Stomach (tissue), 9 donors: ENCODE measurements around the gene FSTL5. TPM values are rescaled to one million over a fixed set of nuclear protein-coding genes. Genes with fewer than 3 reads are reported as not detected.

Experiments
- DNase-seq, 2 donors: peaks; one replicate each; pipeline versions ENCODE4 v3.0.0 to v3.0.0-alpha.2; 2013 to 2019
- H3K27ac ChIP-seq, 5 donors: fragments of 200-600 bp in 4 of 5; sonication (generic) in 4 of 5; one replicate each; pipeline ENCODE4 v1.5.1; 2013 to 2019; ENCODE audit warnings: mild to moderate bottlenecking in 1 of 5, moderate library complexity in 1 of 5
- H3K27me3 ChIP-seq, 3 donors: fragments of 200-600 bp; sonication (generic); one replicate each; pipeline ENCODE4 v1.5.1; 2017 to 2019; ENCODE audit warnings: mixed run types in 1 of 3
- H3K36me3 ChIP-seq, 4 donors: fragments of 200-600 bp; sonication (generic); 1 replicate in 3 of 4; 2 replicates in 1 of 4; pipeline ENCODE4 v1.5.1; 2016 to 2019
- H3K4me1 ChIP-seq, 4 donors: fragments of 200-600 bp; sonication (generic); one replicate each; pipeline ENCODE4 v1.5.1; 2016 to 2019
- H3K4me3 ChIP-seq, 4 donors: fragments of 200-600 bp; sonication (generic) in 3 of 4; one replicate each; pipeline ENCODE4 v1.5.1; 2016 to 2019; ENCODE audit warnings: mild to moderate bottlenecking in 1 of 4
- H3K9me3 ChIP-seq, 4 donors: fragments of 200-600 bp; sonication (generic); one replicate each; pipeline ENCODE4 v1.5.1; 2016 to 2019
- EP300 ChIP-seq: sonication (generic); formaldehyde crosslinking; IDR thresholded peaks from one replicate; pipeline ENCODE4 v1.6.1; 2017; ENCODE audit warnings: antibody characterized with exemption
- POLR2A ChIP-seq, 4 donors: fragments of 450-650 bp; IDR thresholded peaks; one replicate each; pipeline ENCODE4 v1.6.1; 2016; ENCODE audit warnings: antibody characterized with exemption in 4 of 4, control low read depth in 2 of 4, mild to moderate bottlenecking in 1 of 4, moderate library complexity in 1 of 4
- POLR2AphosphoS5 ChIP-seq, 3 donors: sonication (generic); formaldehyde crosslinking; IDR thresholded peaks; one replicate each; pipeline ENCODE4 v1.6.1; 2016; ENCODE audit warnings: antibody characterized with exemption in 3 of 3
- WGBS, 5 donors: extraction: QIAGEN DNeasy Blood & Tissue Kit in 3 of 5; methylation state at CpG; one replicate each; pipeline versions ENCODE4 v1.1.5 to v1.1.7; 2013 to 2018; 5-methylcytosine and 5-hydroxymethylcytosine counted together
- intact Hi-C: fragments of 100-400 bp; cut with DNase I; formaldehyde crosslinking; loops from one replicate; pipeline ENCODE4 v1.15.1; 2023; ENCODE audit warnings: low total_unique reads
- polyA plus RNA-seq, 3 donors: library from polyadenylated mRNA; stranded (reverse); fragments of 200-250 nt; gene quantifications; one replicate each; pipeline ENCODE4 v1.2.3, GENCODE V29; 2013
- total RNA-seq, 5 donors: library from RNA; depleted of rRNA; stranded (reverse); fragments of >200 nt; gene quantifications; one replicate each; pipeline versions ENCODE4 v1.1.0 to v1.2.3, GENCODE V29; 2014 to 2016
- TF ChIP-seq, protein P1 (sequence below), 7 experiments: fragments of 450-650 bp in 4 of 7; fragments of 200-600 bp in 3 of 7; sonication (generic) in 3 of 7; IDR thresholded peaks; one replicate each; pipeline ENCODE4 v1.5.1; 2016 to 2019; ENCODE audit warnings: antibody characterized with exemption in 7 of 7, control low read depth in 2 of 7, mild to moderate bottlenecking in 1 of 7
- donor health status: healthy with polysubstance abuse.
- donor health status: Bipolar disorder and iron deficiency.
- donor health status: healthy.

Gene FSTL5
- total and polyA plus RNA-seq, 8 donors: 4.6 TPM; not detected in 7

DNA sequence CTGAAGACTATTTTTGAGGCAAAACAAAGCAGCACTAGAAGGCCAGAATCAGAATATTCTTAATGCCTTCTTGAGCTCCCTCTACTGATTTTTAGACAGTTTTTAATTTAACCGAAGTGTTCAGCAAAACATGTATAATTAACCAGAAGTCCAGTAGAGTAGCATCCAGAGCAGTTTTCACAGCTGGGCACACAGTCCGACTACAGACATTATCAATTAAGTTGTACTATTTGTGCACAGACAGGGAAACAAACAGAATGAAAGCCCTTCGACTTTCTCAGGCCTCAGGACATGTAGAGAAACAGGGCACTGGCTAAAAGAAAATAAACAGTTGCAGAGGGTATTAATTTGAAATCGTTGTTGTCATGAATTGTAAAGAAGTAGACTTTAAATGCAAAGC lies 11.9 kb downstream of the FSTL5 start:
- Histone ChIP-seq H3K4me1 (no peaks in the 10 kb centered on the region), H3K27ac (no peak overlapping the region), H3K4me3 (no peak overlapping the region), H3K27me3 (no peaks in the 10 kb centered on the region), H3K36me3 (no peaks in the 10 kb centered on the region), H3K9me3 (no peaks in the 10 kb centered on the region)
- DNase-seq: no peak
- intact Hi-C loops: no loop called here
- WGBS, 5 donors: 27 to 35% (median 31%) methylated on average over 4 of the region's 4 CpGs
- TF ChIP-seq POLR2A (IDR thresholded peaks at IDR 0.05) (no peak), POLR2AphosphoS5 (IDR thresholded peaks at IDR 0.05) (no peak), EP300 (no peak)
- TF ChIP-seq, protein P1, sequence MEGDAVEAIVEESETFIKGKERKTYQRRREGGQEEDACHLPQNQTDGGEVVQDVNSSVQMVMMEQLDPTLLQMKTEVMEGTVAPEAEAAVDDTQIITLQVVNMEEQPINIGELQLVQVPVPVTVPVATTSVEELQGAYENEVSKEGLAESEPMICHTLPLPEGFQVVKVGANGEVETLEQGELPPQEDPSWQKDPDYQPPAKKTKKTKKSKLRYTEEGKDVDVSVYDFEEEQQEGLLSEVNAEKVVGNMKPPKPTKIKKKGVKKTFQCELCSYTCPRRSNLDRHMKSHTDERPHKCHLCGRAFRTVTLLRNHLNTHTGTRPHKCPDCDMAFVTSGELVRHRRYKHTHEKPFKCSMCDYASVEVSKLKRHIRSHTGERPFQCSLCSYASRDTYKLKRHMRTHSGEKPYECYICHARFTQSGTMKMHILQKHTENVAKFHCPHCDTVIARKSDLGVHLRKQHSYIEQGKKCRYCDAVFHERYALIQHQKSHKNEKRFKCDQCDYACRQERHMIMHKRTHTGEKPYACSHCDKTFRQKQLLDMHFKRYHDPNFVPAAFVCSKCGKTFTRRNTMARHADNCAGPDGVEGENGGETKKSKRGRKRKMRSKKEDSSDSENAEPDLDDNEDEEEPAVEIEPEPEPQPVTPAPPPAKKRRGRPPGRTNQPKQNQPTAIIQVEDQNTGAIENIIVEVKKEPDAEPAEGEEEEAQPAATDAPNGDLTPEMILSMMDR (IDR thresholded peaks at IDR 0.05): no peak

DNA sequence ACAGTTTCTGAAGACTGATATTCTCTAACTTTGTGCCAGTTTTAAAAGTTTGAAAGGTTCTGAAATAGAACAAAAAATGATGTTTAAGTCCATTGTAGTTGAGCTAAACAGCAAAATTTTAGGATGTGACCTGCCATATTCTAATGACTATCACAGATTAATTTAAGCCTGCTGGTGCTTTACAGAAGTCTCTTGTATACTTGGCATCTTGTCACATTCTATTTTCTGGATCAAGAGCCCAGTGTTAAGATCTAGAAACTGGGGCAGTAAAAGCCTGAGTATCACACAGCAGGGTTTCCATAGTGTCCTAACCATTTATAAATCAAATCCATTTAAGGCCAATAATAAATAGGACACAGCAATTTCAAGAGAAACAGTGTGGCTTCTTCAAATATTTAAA lies 12.4 kb downstream of the FSTL5 start:
- H3K27ac ChIP-seq: no peak overlapping the region
- TF ChIP-seq POLR2AphosphoS5 (IDR thresholded peaks at IDR 0.05): no peak
- no peak for TF ChIP-seq EP300
- TF ChIP-seq POLR2A (IDR thresholded peaks at IDR 0.05): no peak
- TF ChIP-seq, protein P1 (IDR thresholded peaks at IDR 0.05): no peak
- H3K36me3 ChIP-seq: no peaks in the 10 kb centered on the region
- intact Hi-C loops: no loop called here
- H3K4me3 ChIP-seq: no peak overlapping the region
- no peaks in the 10 kb centered on the region for H3K9me3 ChIP-seq
- DNase-seq: no peak
- H3K27me3 ChIP-seq: no peaks in the 10 kb centered on the region
- no peaks in the 10 kb centered on the region for H3K4me1 ChIP-seq

DNA sequence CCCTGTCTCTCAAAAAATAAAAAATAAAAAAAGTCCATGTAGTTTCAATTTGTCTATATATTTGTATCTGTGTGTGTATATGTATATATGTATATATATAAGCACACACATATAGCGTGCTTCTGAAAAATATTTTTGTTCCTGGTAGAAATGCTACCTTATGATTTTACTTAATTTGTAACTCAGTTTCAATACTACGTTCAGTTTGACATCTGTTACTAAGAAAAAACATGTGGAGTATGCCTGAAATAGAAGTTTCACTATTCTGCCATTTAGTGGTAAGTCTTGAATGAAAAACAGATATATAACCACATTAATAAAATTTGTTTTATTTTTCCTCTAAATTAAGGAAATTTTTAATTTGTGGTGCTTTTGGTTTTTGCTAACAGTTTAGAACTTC lies 14.2 kb downstream of the FSTL5 start:
- Histone ChIP-seq H3K27me3 (no peaks in the 10 kb centered on the region), H3K4me1 (no peaks in the 10 kb centered on the region), H3K36me3 (no peaks in the 10 kb centered on the region), H3K27ac (no peak overlapping the region), H3K9me3 (no peaks in the 10 kb centered on the region), H3K4me3 (no peak overlapping the region)
- TF ChIP-seq POLR2A (IDR thresholded peaks at IDR 0.05) (no peak), POLR2AphosphoS5 (IDR thresholded peaks at IDR 0.05) (no peak)
- 71 to 79% (median 76%) methylated on average over 2 of the region's 2 CpGs for WGBS, 5 donors
- intact Hi-C loops: no loop called here
- DNase-seq: no peak

DNA sequence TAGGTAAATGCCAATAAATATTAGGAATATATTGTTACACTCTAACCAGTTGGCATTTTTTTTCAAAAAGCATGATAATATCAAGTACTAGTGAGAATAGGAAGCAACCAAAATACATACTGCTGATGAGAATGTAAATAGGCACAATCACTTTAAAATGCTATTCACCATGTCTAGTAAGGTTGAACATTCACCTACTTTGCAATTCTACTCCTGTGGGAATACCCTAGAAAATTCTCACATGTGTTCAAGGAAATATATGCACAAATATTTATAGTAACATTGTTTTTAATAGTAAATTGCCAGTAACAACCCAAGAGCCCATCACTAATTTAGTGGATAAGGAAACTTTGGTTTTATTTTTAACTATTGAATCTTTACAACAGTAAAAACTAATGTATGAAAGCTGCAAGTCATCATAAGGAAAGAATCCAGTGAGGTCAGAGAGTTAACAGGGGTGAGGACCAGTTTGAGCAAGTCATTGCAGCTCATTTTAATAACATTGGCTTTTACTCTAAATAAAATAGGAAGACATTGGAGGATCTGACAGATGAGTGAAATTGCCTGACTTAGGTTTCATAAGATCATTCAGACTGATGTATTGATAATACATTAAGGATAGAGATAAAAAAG lies 23.6 kb downstream of the FSTL5 start:
- no peak for TF ChIP-seq EP300
- no peak for TF ChIP-seq POLR2AphosphoS5 (IDR thresholded peaks at IDR 0.05)
- TF ChIP-seq, protein P1 (IDR thresholded peaks at IDR 0.05): no peak
- TF ChIP-seq POLR2A (IDR thresholded peaks at IDR 0.05): no peak

DNA sequence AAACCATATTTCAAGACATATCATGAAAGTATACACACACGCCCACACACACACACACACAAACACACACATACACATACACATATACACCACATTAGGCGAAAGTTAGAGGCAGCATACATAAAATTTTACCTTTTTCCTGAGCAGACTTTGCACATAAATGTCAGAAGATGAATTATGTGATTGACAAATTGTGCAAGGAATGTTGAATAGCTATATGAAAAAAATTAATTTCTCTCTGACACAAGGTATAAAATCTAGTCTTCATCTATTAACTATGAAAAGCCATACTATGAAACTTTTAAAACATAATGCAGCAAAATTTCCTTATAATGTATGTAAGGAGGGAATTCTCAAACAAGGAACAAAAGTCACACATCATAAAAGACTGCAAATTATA lies 24.4 kb downstream of the FSTL5 start:
- Histone ChIP-seq H3K4me3 (no peak overlapping the region), H3K9me3 (no peaks in the 10 kb centered on the region), H3K27ac (no peak overlapping the region), H3K27me3 (no peaks in the 10 kb centered on the region), H3K4me1 (no peaks in the 10 kb centered on the region), H3K36me3 (no peaks in the 10 kb centered on the region)
- no peak for DNase-seq
- TF ChIP-seq POLR2A (IDR thresholded peaks at IDR 0.05) (no peak), POLR2AphosphoS5 (IDR thresholded peaks at IDR 0.05) (no peak), EP300 (no peak)
- TF ChIP-seq, protein P1 (IDR thresholded peaks at IDR 0.05): no peak
- intact Hi-C loops: no loop called here
- WGBS, 5 donors: 70 to 83% (median 76%) methylated on average over 2 of the region's 2 CpGs

More for the DNA sequence above, 23.6 kb downstream of the FSTL5 start:
- H3K27me3 ChIP-seq: no peaks in the 10 kb centered on the region
- H3K36me3 ChIP-seq: no peaks in the 10 kb centered on the region
- no peak overlapping the region for H3K4me3 ChIP-seq
- H3K9me3 ChIP-seq: no peaks in the 10 kb centered on the region
- intact Hi-C loops: no loop called here
- no peak overlapping the region for H3K27ac ChIP-seq
- DNase-seq: no peak
- no peaks in the 10 kb centered on the region for H3K4me1 ChIP-seq
